Measurements from ENCODE around the gene LMCD1. TPM values are rescaled to one million over a fixed set of nuclear protein-coding genes. Genes with fewer than 3 reads are reported as not detected.

The LMCD1 gene
- total and polyA plus RNA-seq, 2 of the 8 experiments (the other 6 are each of a cell fraction or from before 2014, with no cell fraction given) = 12.3 to 26.5 TPM

DNA sequence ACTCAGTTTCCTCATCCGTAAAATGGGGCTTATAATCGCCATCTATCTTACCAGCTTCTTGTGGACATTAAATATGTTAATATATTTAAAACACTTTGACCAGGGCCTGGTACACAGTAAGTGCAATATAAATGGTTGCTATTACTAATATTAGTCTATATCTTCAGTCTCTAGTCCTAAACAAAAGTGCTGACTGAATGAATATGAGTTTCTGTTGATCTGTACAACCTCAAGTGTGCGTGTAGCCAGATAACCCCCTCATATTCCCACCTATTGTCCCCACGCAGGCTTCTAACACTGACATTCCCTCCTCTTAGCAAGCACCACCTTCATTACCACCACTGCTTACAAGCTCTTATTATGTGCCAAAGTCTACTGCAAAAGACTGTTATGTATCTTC lies 27.6 kb upstream of the LMCD1 start:
- Histone ChIP-seq H4K91ac (replicated peaks; ENCODE audit: insufficient read length, low read length) (no peak overlapping the region), H3K23me2 (ENCODE audit: low read depth, low read length) (no peaks in the 10 kb centered on the region), H4K5ac (ENCODE audit: insufficient read length, low read depth, low read length) (no peak overlapping the region), H3K27ac (ENCODE audit: low read depth, low read length) (no peak overlapping the region), H2BK5ac (ENCODE audit: low read depth, low read length) (no peak overlapping the region), H2AK5ac (ENCODE audit: low read depth, low read length) (no peak overlapping the region), H3K27me3 (replicated peaks in 1 of 4; ENCODE audit: control insufficient read depth in 3 of 4, extremely low read depth in 1 of 4, insufficient read depth in 3 of 4, low read length in 3 of 4) (no peaks in the 10 kb centered on the region), H2BK120ac (replicated peaks; ENCODE audit: low read depth, low read length) (no peak overlapping the region), H2BK12ac (ENCODE audit: low read depth, low read length) (no peak overlapping the region), H3K56ac (replicated peaks; ENCODE audit: insufficient read length, low read depth, low read length) (no peak overlapping the region), H3K4me1 (replicated peaks in 1 of 4; ENCODE audit: control insufficient read depth in 3 of 4, insufficient read depth in 4 of 4, low read length in 3 of 4) (peaks cover 0 to 4% (median 2%) of the 10 kb centered on the region in 4 experiments; a peak in 2 of 7 replicates), H3K14ac (ENCODE audit: insufficient read length) (no peak overlapping the region), H3K9me3 (ENCODE audit: insufficient read depth in 2 of 2, low read depth in 1 of 2, low read length in 1 of 2) (no peaks in the 10 kb centered on the region), H3K79me1 (ENCODE audit: low read depth, low read length) (no peaks in the 10 kb centered on the region), H2BK20ac (ENCODE audit: low read length) (no peak overlapping the region), H3K4ac (replicated peaks; ENCODE audit: insufficient read length, low read depth, low read length) (no peak overlapping the region), H3K9ac (replicated peaks in 1 of 4; ENCODE audit: extremely low read depth in 1 of 4, low read depth in 3 of 4, low read length in 3 of 4) (no peak overlapping the region), H3K79me2 (ENCODE audit: control insufficient read depth in 1 of 2, insufficient read depth in 2 of 2, low read length in 2 of 2) (0 out of 4 replicates have a peak, but pooled peaks cover 0 to 3% of the 10 kb centered on the region in 2 experiments), H3K18ac (ENCODE audit: extremely low read depth, low read length) (no peak overlapping the region), H3K36me3 (ENCODE audit: control insufficient read depth in 2 of 4, insufficient read depth in 4 of 4, low read length in 3 of 4) (no peaks in the 10 kb centered on the region), H3K4me2 (ENCODE audit: insufficient read depth in 1 of 2, low read depth in 2 of 2, low read length in 2 of 2) (no peak overlapping the region), H3K4me3 (ENCODE audit: extremely low read depth in 1 of 4, insufficient read depth in 2 of 4, low read depth in 3 of 4, low read length in 4 of 4) (no peak overlapping the region), H4K8ac (ENCODE audit: extremely low read depth, insufficient read depth, low read length) (no peak overlapping the region), H2BK15ac (ENCODE audit: low read length) (no peak overlapping the region), H3K23ac (ENCODE audit: insufficient read length) (no peak overlapping the region), H4K20me1 (replicated peaks in 1 of 2; ENCODE audit: control insufficient read depth in 1 of 2, insufficient read depth in 2 of 2, low read length in 2 of 2) (no peaks in the 10 kb centered on the region), H2AFZ (ENCODE audit: low read length) (no peak overlapping the region)
- WGBS, 2 experiments (ENCODE audit: extremely low coverage in 1 of 2, insufficient coverage in 1 of 2, insufficient read length in 1 of 2, insufficient replicate concordance in 2 of 2, low coverage in 1 of 2, low lambda C conversion rate in 2 of 2, missing lambda C conversion rate in 1 of 2) = 73% methylated on average over 4 of the region's 4 CpGs; no CpG with 5 or more reads in 1 of the 2 experiments
- ChIA-PET CTCF (ENCODE audit: partially characterized antibody) (interaction anchor here (1.0 to 2.7 kb wide), 5 partner anchors 13 to 154 kb away, joined by 3 to 9 read pairs (median 4); no protein-coding TSS in a partner anchor), POLR2A (ENCODE audit: partially characterized antibody) (no interaction called here)
- DNase-seq (ENCODE audit: low read depth in 1 of 2, low spot score in 2 of 2) = no peak
- no peak for FAIRE-seq
- no peak for TF ChIP-seq EZH2 (IDR thresholded peaks at IDR 0.05; ENCODE audit: low read depth, low read length, severe bottlenecking)
- no peak for TF ChIP-seq ASH2L (IDR thresholded peaks at IDR 0.05; ENCODE audit: low read length)
- TF ChIP-seq PHF8 (conservative IDR thresholded peaks at IDR 0.05; ENCODE audit: low read depth, low read length) = no peak
- TF ChIP-seq CHD1 (IDR thresholded peaks at IDR 0.05; ENCODE audit: low read depth, low read length) = no peak
- no peak for TF ChIP-seq SP2 (IDR thresholded peaks at IDR 0.05; ENCODE audit: low read length)
- TF ChIP-seq SIRT6 (IDR thresholded peaks at IDR 0.05; ENCODE audit: low read length) = no peak
- no peak for TF ChIP-seq GTF2F1 (IDR thresholded peaks at IDR 0.05; ENCODE audit: borderline replicate concordance, low read depth, low read length)
- TF ChIP-seq MAFK (IDR thresholded peaks at IDR 0.05; ENCODE audit: low read depth, low read length) = no peak
- TF ChIP-seq, protein P1, sequence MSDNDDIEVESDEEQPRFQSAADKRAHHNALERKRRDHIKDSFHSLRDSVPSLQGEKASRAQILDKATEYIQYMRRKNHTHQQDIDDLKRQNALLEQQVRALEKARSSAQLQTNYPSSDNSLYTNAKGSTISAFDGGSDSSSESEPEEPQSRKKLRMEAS (IDR thresholded peaks at IDR 0.05) = no peak
- no peak for TF ChIP-seq FOSL1 (IDR thresholded peaks at IDR 0.05; ENCODE audit: insufficient read depth, low read depth, low read length)
- no peak for TF ChIP-seq JUN (IDR thresholded peaks at IDR 0.05; ENCODE audit: low read depth, low read length)
- TF ChIP-seq, protein P2, sequence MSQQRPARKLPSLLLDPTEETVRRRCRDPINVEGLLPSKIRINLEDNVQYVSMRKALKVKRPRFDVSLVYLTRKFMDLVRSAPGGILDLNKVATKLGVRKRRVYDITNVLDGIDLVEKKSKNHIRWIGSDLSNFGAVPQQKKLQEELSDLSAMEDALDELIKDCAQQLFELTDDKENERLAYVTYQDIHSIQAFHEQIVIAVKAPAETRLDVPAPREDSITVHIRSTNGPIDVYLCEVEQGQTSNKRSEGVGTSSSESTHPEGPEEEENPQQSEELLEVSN (IDR thresholded peaks at IDR 0.05) = no peak
- TF ChIP-seq CBX5 (IDR thresholded peaks at IDR 0.05; ENCODE audit: low read depth, low read length) = no peak
- no peak for TF ChIP-seq BCL11A (IDR thresholded peaks at IDR 0.05; ENCODE audit: low read depth in 2 of 2, low read length in 2 of 2)
- no peak for TF ChIP-seq YY1 (IDR thresholded peaks at IDR 0.05; ENCODE audit: low read depth, low read length)

All from H1 (cell line).